Cerebellar nuclear complex (tissue), 1 donor: ENCODE data around the gene MED12L.
"Not testable (repeated sequence)": the region's sequence is repeated elsewhere in the genome, so short reads cannot be mapped to it uniquely, and the experiment has no call there.

ENCODE experiments used
- DNase-seq, 2 experiments: peaks; one replicate each; lab custom pipeline; 2025; lab: John Stamatoyannopoulos, UW

The MED12L gene

DNA sequence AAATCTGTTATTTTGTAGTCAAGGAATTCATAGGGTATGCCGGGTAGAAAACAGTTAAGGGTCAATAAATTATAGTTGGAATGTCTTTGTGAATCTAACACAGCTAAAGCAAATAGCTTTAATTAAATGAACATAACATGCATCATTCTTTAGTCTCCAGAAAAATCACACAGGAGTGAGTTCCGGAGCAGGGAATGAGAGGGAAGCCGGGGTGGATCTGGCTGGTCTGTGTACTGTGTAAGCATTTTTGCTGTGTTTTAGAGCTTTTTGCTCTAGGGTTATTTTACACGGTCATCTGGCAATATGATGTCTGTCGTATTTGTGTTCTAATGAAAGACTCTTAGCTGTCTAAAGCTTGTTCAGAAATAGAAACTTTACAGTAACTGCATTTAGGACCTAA lies 57.5 kb downstream of the MED12L start:
- no peak for DNase-seq

DNA sequence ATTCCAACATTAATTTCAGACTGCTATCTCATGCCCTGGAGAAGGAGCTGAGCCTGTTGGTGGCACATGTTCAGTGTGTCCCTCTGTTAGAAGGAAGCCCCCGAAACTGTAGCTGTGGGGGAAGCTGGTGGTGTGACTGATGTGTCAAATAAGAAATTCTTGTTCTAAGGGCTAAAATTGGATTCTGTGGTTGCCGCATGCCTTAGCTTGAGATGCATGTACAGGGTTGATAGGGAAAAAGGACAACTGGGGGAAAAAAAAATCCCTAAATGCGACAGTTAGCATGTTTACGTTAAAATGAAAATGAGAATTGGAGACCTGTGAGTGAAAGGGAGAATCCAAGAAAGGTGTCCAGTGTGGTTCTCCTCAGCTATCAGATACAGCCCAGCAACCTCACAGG lies 58.6 kb downstream of the MED12L start:
- no peak for DNase-seq

DNA sequence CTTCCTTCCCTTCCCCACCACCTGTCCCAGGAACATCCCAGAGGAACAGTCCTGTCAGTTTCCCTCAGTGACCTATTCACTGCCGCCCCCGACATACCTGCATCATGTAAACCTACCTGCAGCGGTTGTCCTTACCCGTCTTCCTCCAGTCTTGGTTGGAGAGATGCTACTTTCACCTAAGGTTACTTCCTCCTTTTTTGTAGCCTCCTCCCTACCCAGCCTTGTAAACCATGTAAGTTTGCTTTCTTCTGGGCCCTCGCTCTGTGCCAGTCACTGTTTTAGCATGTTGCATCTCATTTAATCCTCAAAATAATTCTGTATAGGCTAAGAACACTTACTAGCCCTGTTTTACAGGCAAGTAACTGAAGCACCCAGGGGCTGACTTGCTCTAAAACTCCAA lies 59.3 kb downstream of the MED12L start:
- DNase-seq: no peak

DNA sequence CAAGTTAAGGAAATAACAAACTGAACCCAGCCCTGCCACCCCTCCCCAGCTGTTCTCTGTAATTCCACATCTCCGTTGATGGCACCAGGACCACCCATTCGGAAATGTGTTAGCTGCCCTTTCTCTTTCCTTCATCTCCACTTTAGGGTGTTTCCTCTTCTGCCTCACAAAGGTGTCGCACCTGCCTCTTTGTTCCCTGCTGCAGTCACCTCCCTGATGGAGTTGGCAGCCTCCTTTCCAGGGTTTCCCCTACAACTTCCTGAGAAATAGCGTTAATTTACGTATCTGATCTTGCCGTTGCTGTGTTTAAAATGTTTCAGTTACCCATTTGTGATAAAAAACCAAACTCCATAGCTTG lies 60.2 kb downstream of the MED12L start:
- no peak for DNase-seq

DNA sequence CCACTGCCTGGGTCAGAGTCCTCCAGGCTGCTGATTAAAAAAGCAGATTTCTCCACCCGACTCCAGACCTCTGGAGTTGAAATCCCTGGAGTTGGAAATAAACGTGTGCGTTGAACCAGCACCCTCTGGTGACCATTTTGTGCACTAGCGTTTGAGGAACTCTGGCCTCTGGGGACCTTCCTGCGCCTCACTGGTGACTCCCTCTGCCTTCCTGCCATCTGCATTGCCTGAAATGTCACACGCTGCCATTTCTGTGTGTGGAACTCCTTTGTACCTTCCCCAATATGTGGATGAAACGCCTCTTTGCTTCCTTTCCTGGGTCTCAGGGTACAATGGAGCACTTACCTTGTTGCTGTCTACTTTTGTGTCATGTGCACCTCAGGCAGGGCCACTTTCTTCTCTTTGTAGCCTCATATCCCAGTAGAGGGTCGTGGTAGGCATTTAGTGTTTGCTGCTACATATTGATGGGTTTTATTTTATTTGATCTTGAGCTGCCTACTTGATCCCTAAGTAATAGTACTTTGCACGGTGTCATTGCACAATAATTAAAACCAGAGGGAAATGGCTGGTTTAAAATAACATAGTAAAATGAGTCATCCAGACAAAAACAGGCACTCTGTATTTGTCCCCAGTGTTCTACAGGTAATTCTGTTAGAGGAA lies 60.7 kb downstream of the MED12L start:
- peak in 1 of 2 experiments; percentile 31 for DNase-seq

DNA sequence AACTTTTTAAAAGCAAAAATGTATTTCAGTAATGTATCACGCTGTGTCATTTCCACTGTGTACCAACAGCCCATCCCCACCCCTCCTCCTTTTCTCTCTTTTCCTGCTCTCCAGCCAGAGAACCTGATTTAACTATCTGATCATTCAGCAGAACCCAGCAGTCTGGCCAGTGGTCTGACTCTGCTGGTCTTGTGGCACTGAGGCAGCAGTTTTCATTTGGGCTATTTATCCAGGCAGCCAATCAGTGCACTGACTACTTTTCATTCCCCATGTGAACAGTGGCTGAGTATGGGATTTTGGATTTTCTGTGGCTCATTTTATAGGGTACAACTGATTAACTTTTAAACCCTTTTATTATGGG lies 61.2 kb downstream of the MED12L start:
- no peak for DNase-seq

DNA sequence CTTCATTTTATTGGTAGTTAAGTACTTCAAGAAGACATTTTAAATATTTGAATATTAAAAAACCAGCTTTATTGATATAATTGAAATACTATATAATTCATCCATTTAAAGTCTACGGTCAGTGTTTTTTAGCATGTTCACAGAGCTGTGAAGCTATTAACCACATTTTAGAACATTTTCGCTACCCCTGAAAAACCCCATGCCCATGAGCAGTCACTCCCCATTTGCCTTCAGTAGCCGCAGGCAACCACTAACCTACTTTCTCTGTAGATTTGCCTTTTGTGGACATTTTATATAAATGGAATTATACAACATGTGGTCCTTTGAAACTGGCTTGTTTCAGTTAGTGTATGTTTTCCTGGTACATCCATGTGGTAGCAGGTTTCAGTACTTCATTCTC lies 61.8 kb downstream of the MED12L start:
- DNase-seq: no peak

DNA sequence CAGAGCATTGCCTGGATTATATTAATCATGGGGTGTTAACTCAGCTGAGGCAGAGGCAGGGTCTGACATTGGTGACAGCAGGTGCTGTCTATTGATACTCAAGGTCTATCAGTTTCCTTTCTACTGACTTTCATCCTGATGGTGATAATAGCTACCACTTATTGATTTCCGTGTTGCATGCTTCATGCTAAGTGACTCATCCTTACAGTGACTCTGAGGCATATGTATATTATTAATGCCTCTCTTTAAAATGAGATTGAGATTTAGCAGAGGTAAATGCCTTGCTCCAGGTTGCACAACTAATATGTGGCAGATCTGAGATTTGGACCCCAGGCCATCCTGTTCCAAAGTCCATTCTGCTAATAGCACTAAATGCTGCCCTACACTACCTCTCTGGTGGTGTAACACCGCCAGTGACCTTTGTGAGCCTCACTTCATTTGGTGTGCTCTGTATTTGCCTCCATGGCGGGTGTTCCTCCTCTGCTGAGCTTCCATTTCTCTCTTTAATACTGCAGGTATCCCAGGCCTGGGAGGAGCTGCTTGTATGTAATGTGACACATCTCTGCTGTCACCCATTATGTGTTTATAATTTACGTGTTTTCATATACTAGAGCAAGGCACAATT lies 67.1 kb downstream of the MED12L start:
- DNase-seq: no peak

DNA sequence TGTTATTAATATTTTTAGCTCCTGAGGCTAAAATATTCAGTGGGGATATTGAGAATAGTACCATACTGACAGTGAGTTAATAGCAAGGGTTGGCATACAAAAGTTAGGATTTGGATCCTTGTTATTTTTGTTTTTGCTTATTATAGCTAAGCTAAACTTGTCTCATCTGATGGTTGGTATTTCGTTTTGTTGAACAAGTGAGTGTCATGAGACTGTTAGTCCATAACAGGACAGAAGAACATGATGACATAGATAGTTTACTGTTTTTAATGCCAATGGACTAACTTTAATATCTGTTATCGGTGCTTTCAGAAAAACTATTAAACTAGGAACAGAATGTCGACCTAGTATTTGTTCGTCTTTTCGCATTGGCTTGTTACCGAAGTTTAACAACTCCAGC lies 69.1 kb downstream of the MED12L start:
- DNase-seq: no peak

DNA sequence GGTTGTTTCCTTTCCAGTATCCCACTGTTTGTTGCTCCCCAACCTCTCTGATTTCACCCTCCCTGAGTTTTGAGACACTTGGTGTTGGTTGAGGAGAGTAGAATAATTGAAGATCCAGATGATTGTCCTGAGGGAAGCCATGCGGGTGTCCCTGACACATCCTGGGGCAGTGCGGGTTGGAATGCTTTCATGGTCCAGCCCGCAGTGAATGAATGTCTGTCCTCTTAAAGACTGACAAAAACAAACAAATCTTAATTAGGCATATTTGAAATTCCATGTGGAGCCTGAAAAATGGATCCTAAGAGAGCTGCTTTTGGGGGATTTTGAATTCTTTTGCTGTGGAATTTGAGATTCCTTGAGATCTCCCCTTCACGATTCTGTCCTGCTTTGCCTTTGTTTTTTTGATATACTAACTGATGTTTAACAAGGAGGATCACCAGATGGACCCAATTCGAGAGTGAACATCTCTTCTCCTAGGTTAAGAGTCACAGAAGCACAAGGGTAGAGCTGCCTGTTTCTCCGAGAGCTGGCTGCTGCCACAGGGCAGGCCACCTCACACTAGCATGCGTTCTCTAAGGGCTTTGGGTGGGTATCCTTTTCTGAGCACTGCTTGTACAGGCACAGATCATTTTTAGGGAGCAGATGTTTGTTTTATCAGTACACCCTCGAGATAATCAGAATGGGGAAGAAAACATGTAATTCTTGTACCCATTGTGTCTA lies 70.1 kb downstream of the MED12L start:
- DNase-seq: no peak

DNA sequence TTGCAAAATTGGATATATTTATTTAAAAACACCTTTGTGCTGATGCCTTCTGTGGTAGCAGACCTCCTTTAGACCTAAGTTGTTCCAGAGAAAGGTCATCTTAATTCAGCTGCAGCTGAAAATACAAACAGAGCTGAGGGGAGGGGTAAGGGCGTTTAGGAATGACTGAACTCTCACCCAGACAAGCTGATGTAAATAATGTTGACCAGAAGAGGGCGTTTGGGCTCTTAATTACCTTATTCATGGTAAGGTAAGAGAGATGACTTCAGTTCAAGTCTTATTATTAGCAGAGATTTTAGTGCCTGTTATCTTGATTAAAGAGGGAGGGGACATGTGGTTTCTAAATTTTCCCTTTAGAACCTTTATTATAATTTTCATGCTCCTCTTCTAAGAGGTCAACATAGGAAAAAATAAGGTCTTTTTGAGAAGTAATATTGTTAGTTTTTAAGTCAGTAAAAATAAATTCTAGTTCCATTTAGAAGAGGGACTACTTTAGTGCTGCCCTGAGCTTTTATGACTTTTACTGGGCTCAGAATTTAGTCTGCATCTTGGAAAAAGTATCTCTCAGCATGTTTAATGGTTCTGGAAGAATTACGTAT lies 71.3 kb downstream of the MED12L start:
- DNase-seq: no peak

DNA sequence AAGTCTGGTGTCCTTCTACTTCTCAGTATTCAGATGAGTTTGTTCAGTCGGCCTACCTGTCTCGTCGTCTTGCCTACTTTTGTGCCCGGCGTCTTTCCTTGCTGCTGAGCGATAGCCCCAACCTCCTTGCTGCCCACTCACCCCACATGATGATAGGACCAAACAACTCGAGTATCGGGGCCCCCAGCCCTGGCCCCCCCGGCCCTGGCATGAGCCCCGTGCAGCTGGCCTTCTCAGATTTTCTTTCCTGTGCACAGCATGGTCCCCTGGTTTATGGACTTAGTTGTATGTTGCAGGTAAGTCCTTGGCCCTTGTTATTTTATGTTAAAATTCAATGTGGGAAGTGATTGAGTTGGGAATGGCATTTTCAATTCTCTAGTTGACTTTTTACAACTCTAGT lies 74.3 kb downstream of the MED12L start:
- no peak for DNase-seq

DNA sequence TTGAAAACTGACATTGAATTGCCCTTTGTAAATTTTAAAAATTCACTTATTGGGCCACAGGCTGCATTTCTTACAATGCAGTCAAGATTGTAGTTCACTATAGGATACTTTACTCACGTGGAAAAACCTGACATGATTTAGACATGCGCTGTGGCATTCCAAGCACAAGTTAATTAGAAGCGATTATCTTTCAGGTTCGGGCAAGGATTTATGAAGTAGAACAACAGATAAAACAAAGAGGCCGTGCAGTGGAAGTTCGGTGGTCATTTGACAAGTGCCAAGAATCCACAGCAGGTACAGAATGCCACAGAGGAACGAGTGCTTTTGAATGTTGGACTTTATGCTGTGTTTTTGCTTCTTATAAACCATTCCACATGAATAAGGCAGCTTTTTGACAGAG lies 79.8 kb downstream of the MED12L start:
- no peak for DNase-seq

DNA sequence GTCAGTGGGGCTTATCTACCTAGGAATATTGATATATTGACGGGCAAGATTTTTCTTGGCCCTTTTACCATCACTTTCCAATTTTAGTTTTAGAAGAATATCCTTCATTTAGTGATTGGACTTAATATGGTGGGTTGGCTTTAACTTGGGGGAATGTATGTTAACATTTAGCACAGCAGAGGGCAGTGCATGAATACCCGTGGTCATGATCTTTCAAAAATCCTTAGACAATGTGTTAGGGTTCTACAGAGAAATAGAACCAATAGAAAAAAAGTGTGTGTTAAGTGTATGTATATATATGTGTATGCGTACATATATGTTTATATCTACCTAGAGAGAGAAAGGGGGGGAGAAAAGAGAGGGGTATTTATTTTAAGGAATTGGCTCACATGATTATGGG lies 80.7 kb downstream of the MED12L start:
- DNase-seq: no peak

DNA sequence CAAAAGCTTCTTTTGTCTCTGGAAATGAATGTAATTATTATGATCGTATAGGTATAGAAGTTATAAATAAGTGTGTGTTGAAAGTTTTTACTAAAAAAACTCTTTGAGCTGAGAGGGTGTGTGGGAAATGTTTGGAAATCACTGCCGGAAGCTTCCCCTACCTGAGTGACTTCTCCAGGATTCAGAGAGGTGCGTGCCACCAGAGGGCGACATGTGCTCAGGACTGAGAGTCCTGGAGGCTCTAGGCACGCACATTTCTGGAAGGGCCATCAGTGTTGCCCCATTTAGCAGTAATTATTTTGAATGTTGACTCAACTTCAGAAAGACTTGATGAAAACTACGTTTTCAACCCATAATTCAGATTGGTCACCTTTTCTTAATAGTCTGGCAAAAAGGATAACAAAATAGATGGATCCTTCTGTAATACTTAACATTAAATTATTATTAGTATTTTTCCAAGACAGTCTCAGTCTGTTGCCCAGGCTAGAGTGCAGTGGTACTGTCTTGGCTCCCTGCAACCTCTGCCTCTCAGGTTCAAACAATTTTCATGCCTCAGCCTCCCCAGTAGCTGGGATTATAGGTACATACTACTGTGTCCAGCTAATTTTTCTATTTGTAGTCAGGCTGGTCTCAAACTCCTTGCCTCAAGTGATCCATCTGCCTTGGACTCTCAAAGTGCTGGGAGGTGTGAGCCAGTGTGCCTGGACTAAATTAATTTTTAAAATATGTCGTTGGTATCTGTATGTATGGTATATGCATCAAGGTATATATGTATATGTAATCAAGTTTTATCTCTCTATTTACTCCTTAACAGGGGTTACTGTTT lies 83.0 kb downstream of the MED12L start:
- no peak for DNase-seq

DNA sequence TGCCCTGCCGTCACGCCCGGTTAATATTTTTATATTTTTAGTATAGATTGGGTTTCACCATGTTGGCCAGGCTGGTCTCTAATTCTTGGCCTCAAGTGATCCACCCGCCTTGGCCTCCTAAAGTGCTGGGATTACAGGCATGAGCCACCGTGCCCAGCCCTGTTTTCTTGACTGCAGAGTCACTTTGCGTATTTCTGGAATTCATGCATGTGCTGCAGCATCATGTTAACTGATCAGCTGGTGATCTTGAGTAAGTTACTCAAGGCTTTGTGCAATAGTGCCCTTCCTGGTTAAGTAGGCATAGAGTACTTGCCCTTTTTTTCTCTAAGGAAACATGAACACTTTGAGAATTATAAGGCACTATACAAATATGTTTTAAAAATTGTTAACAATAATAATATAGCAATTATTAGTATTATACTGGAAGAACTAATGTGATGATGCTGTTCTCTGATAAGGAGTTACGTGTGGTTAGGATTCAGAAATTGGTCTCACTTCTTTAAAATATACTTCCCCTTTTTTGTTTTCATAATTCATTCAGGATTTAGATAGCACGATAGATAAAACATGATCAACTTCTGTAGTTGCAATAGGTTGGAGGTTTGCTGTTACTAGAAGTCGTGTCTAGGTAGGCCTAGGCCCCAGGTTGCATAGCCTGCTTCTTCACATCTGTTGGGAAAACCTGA lies 83.9 kb downstream of the MED12L start:
- no peak for DNase-seq

DNA sequence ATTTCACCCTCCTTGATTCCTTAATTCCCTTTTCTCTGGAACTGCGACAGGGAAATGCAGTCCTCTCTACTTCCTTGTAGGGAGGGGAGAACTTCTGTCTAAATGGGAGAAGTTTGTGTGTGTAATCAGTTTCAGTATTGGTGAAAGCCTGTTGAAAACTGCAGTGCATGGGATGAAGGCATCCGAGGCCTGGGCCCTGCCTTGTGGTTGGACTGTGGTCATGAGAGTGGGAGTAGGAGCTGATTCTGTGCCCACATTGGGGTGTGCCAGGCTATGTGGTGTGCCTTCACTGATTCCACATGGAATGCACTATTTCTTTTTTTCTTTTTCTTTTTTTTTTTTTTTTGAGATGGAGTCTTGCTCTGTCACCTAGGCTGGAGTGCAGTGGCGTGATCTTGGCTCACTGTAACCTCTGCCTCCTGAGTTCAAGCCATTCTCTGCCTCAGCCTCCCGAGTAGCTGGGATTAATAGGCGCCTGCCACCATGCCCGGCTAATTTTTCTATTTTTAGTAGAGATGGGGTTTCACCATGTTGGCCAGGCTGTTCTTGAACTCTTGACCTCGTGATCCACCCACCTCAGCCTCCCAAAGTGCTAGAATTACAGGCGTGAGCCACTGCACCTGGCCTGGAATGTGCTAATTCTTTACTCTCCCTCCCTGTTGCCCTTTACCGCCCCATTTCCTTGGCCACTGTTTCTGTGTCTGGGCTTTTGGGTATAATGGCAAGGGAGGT lies 84.7 kb downstream of the MED12L start:
- DNase-seq: not testable (repeated sequence)

DNA sequence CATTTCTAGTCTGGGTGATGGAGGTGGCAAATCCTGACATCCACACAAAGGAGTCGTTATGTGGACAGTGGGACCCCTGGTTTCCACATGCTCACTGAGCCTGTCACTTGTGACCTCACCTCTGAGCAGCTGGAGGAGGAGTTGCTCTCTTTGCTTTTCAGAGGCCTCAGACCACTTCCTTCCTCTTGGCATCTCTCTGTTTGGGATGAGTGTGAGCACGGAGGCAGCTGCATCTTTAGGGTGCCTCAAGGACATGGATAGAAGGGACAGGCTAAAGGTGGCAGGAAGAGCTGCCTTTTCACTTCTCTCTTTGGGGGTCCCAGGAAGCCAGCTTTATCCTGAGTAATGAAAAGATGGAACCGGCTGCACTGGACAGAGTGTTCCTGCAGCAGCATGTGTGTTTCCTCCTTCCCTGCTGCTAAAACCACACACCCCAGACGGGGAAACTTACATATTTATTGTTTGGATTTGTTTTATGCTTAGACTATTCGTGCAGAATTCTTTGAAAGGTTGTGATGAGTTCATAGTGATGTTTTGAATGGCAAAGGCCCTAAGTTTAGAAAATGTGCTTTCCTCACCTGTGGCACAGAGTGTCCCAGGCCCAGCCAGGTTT lies 85.8 kb downstream of the MED12L start:
- no peak for DNase-seq

DNA sequence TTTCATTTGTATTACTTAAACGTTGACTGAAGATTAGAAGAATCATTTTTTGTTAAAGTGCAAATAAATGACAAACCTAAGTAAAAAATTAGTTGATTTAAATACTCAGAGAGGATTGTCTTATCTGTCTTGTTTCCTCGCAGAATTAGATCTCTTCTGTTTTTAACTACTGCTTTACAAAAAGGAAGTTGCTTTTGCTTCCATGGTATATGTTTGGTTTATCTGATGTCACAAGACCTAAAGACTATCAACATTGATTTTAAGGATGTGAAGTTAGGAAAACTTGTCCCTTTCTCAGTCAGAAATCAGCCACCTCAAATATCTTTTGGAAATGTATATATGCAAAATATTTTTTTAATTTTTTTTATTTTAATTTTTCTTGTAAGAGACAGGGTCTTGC lies 88.9 kb downstream of the MED12L start:
- DNase-seq: no peak

DNA sequence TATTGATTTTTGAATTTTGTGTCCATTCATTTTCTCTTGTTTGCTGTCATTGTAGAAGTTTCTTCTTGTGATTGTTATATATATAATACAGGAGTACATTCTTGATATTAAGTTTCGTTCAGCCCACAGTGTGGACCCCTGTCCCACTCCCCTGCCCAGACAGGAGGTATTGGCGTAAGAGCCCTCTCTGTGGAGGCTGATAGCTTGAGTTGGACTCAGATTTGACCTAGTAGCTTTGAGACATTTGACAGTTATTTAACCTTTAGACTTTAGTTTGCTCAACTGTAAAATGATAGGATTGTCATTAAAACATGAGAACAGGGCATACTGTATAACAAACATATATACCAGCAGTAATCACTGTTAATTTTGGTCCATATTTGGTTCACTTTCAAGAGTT lies 90.5 kb downstream of the MED12L start:
- no peak for DNase-seq
